SU-DHL-6 (cell line): ENCODE measurements around the gene DLL1.

Source experiments
- CTCF ChIP-seq: fragments of 200-600 bp; sonication (generic); IDR thresholded peaks from one replicate; pipeline ENCODE4 v1.5.1; 2017; ENCODE audit warnings: antibody characterized with exemption, mild to moderate bottlenecking, low read length, moderate library complexity; ENCODE audit not compliant: insufficient read depth, poor library complexity, severe bottlenecking
- EZH2phosphoT487 ChIP-seq: fragments of 200-600 bp; sonication (generic), shearing (Covaris generic); conservative IDR thresholded peaks from 2 replicates; pipeline ENCODE4 v1.6.1; 2018; ENCODE audit warnings: mild to moderate bottlenecking, antibody characterized with exemption, low read length, moderate library complexity, mixed read lengths

- TF ChIP-seq CTCF: no peak
- TF ChIP-seq EZH2phosphoT487: no peak
Measured at GRCh38 chr6:170253910-170254269, 37.0 kb downstream of the DLL1 start.
